ENCODE measurements around the gene PIK3CA.

DNA sequence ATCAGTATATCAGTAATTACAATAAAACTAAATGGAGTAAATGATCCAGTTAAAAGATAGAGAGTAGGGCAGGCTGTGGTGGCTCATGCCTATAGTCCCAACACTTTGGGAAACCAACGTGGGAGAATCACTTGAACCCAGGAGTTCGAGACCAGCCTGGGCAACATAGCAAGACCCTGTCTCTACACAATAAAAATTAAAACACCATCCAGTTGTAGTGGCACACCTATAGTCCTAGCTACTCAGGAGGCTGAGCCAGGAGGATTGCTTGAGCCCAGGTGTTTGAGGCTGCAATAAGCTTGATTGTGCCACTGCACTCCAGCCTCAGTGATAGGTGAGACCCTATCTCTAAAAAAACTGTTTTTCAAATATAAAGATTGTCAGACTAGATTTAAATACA, 108.7 kb downstream of the PIK3CA start:
- TF ChIP-seq, protein P1, sequence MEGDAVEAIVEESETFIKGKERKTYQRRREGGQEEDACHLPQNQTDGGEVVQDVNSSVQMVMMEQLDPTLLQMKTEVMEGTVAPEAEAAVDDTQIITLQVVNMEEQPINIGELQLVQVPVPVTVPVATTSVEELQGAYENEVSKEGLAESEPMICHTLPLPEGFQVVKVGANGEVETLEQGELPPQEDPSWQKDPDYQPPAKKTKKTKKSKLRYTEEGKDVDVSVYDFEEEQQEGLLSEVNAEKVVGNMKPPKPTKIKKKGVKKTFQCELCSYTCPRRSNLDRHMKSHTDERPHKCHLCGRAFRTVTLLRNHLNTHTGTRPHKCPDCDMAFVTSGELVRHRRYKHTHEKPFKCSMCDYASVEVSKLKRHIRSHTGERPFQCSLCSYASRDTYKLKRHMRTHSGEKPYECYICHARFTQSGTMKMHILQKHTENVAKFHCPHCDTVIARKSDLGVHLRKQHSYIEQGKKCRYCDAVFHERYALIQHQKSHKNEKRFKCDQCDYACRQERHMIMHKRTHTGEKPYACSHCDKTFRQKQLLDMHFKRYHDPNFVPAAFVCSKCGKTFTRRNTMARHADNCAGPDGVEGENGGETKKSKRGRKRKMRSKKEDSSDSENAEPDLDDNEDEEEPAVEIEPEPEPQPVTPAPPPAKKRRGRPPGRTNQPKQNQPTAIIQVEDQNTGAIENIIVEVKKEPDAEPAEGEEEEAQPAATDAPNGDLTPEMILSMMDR (IDR thresholded peaks at IDR 0.05) = no peak
- no peak for TF ChIP-seq POLR2A (IDR thresholded peaks at IDR 0.05)

Measured in adrenal gland (tissue), 5 donors.